ENCODE measurements around the gene CDKL2. TPM values are rescaled to one million over a fixed set of nuclear protein-coding genes. Genes with fewer than 3 reads are reported as not detected.
"Not testable (repeated sequence)": the region's sequence is repeated elsewhere in the genome, so short reads cannot be mapped to it uniquely, and the experiment has no call there.

Gene CDKL2
- total RNA-seq, 2 donors from 2014 or later: 1.6 to 4.6 TPM

GRCh38 chr4:75545526-75545925, 84.8 kb downstream of the CDKL2 start:
- Histone ChIP-seq H3K27me3 (no peaks in the 10 kb centered on the region), H3K9me3 (no peaks in the 10 kb centered on the region), H3K36me3 (replicated peaks in 1 of 2; ENCODE audit: insufficient read depth in 1 of 2, low read depth in 2 of 2) (no peaks in the 10 kb centered on the region), H3K4me1 (peaks cover 4% of the 10 kb centered on the region), H3K27ac (no peak overlapping the region), H3K4me3 (no peak overlapping the region)
- ATAC-seq (no peak), DNase-seq (no peak)
- 62 to 80% methylated on average over 2 to 3 of the region's 5 CpGs for WGBS, 2 donors
- TF ChIP-seq POLR2A (IDR thresholded peaks at IDR 0.05) (no peak), CTCF (IDR thresholded peaks at IDR 0.05) (no peak)
- intact Hi-C loops (cut with DNase I): no loop called here

GRCh38 chr4:75544870-75545269, 85.5 kb downstream of the CDKL2 start:
- peaks cover 4% of the 10 kb centered on the region for H3K4me1 ChIP-seq
- H3K4me3 ChIP-seq: no peak overlapping the region
- TF ChIP-seq POLR2A (IDR thresholded peaks at IDR 0.05) (no peak), CTCF (IDR thresholded peaks at IDR 0.05) (no peak)
- ATAC-seq (no peak), DNase-seq (no peak)
- intact Hi-C loops (cut with DNase I): no loop called here
- WGBS, 2 donors: 84 to 86% methylated on average over 3 of the region's 3 CpGs
- no peaks in the 10 kb centered on the region for H3K27me3 ChIP-seq
- H3K9me3 ChIP-seq: no peaks in the 10 kb centered on the region
- no peaks in the 10 kb centered on the region for H3K36me3 ChIP-seq (replicated peaks in 1 of 2; ENCODE audit: insufficient read depth in 1 of 2, low read depth in 2 of 2)
- H3K27ac ChIP-seq: no peak overlapping the region

- H3K4me3 ChIP-seq; H3K4me1 ChIP-seq; intact Hi-C loops (cut with DNase I); DNase-seq; H3K9me3 ChIP-seq; H3K36me3 ChIP-seq (replicated peaks in 1 of 2; ENCODE audit: insufficient read depth in 1 of 2, low read depth in 2 of 2); H3K27ac ChIP-seq; H3K27me3 ChIP-seq; ATAC-seq: not testable (repeated sequence)
- WGBS, 2 donors: 89 to 92% methylated on average over 8 of the region's 8 CpGs
Observed at GRCh38 chr4:75544220-75544619, 86.1 kb downstream of the CDKL2 start.

DNA sequence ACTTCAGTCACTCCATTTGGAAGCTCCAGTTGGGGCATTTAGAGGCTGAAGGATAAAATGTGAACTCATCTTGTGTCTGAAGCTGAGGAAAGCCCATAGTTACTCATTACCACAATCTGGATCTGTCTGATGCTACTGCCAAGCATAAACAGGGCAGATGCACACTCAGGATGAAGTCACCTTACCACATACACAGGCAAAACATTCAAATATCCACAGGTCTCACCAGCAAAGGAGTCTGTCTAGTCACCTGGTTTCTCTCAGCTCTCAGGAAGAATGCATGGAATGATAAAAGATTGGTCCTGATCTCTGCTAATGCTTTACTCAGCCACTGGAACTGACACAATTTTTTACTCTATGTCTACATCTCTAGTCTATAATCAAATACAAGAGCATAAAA, 87.5 kb downstream of the CDKL2 start:
- Histone ChIP-seq H3K27me3 (no peaks in the 10 kb centered on the region), H3K4me1 (no peaks in the 10 kb centered on the region), H3K9me3 (no peaks in the 10 kb centered on the region), H3K36me3 (replicated peaks in 1 of 2; ENCODE audit: insufficient read depth in 1 of 2, low read depth in 2 of 2) (no peaks in the 10 kb centered on the region), H3K4me3 (no peak overlapping the region), H3K27ac (no peak overlapping the region)
- TF ChIP-seq CTCF (IDR thresholded peaks at IDR 0.05): no peak
- TF ChIP-seq POLR2A (IDR thresholded peaks at IDR 0.05): no peak
- no peak for ATAC-seq
- intact Hi-C loops (cut with DNase I): no loop called here
- no peak for DNase-seq

DNA sequence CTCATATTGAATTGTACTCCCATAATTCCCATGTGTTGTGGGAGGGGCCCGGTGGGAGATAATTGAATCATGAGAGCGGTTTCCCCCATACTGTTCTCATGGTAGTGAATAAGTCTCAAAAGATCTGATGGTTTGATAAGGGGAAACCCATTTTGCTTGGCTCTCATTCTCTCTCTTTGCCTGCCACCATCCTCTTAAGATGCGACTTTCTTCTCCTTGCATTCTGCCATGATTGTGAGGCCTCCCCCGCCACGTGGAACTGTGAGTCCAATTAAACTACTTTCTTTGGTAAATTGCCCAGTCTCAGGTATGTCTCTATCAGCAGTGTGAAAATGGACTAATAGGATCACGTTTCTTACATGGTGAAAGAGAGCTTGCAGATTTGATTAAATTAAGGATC, 93.0 kb downstream of the CDKL2 start:
- whole genome bisulfite sequencing, 2 donors: 92% methylated on average over 6 of the region's 6 CpGs
- H3K4me3 ChIP-seq, H3K27ac ChIP-seq: not testable (repeated sequence)

DNA sequence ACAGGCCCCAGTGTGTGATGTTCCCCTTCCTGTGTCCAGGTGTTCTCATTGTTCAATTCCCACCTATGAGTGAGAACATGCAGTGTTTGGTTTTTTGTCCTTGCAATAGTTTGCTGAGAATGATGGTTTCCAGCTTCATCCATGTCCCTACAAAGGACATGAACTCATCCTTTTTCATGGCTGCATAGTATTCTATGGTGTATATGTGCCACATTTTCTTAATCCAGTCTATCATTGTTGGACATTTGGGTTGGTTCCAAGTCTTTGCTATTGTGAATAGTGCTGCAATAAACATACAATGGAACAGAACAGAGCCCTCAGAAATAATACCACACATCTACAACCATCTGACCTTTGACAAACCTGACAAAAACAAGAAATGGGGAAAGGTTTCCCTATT, 96.4 kb downstream of the CDKL2 start:
- H3K4me3 ChIP-seq; H3K27ac ChIP-seq; H3K27me3 ChIP-seq; ATAC-seq; DNase-seq; H3K36me3 ChIP-seq (replicated peaks in 1 of 2; ENCODE audit: insufficient read depth in 1 of 2, low read depth in 2 of 2); H3K9me3 ChIP-seq; H3K4me1 ChIP-seq; intact Hi-C loops (cut with DNase I): not testable (repeated sequence)

More for the DNA sequence above, 93.0 kb downstream of the CDKL2 start:
- H3K4me1 ChIP-seq; intact Hi-C loops (cut with DNase I); DNase-seq; H3K9me3 ChIP-seq; H3K27me3 ChIP-seq; H3K36me3 ChIP-seq (replicated peaks in 1 of 2; ENCODE audit: insufficient read depth in 1 of 2, low read depth in 2 of 2); ATAC-seq: not testable (repeated sequence)

- H3K4me1 ChIP-seq; DNase-seq; H3K36me3 ChIP-seq (replicated peaks in 1 of 2; ENCODE audit: insufficient read depth in 1 of 2, low read depth in 2 of 2); H3K9me3 ChIP-seq; H3K27me3 ChIP-seq; H3K4me3 ChIP-seq; ATAC-seq; H3K27ac ChIP-seq; intact Hi-C loops (cut with DNase I): not testable (repeated sequence)
- 97 to 99% methylated on average over 4 of the region's 4 CpGs for WGBS, 2 donors
Observed at GRCh38 chr4:75533339-75533887, 96.9 kb downstream of the CDKL2 start.

DNA sequence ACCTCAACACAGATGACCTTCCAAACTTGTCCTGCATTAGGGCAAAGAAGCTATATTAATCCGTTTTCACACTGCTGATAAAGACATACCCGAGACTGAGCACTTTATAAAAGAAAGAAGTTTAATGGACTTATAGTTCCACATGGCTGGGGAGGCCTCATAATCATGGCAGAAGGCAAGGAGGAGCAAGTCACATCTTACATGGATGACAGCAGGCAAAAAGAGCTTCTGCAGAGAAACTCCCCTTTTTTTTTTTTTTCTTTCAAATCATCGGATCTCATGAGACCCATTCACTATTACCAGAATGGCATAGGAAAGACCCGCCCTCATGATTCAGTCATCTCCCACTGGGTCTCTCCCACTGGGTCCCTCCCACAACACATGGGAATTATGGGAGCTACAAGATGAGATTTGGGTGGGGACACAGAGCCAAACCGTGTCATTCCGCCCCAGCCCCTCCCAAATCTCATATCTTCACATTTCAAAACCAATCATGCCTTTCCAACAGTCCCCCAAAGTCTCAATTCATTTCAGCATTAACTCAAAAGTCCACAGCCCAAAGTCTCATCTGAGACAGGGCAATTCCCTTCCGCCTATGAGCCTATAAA, 98.7 kb downstream of the CDKL2 start:
- H3K36me3 ChIP-seq (replicated peaks in 1 of 2; ENCODE audit: insufficient read depth in 1 of 2, low read depth in 2 of 2); H3K27ac ChIP-seq; ATAC-seq; DNase-seq; H3K27me3 ChIP-seq; H3K9me3 ChIP-seq; H3K4me3 ChIP-seq; intact Hi-C loops (cut with DNase I); H3K4me1 ChIP-seq: not testable (repeated sequence)
- WGBS, 2 donors: 95 to 96% methylated on average over 7 of the region's 7 CpGs

Data from body of pancreas (tissue), 4 donors.